GM06990 (cell line): ENCODE data around the gene DDX19B.
"Not testable (repeated sequence)": the region's sequence is repeated elsewhere in the genome, so short reads cannot be mapped to it uniquely, and the experiment has no call there.

Experiments used
- DNase-seq: peaks from one replicate; pipeline ENCODE4 v3.0.0-alpha.2; 2011; ENCODE audit not compliant: insufficient read length; ENCODE audit errors: extremely low read depth
- H3K27me3 ChIP-seq: replicated peaks from 2 replicates; pipeline ENCODE4 v1.6.0; 2011; ENCODE audit warnings: low read length; ENCODE audit not compliant: control insufficient read depth, insufficient read depth
- H3K36me3 ChIP-seq: 2 replicates; pipeline ENCODE4 v1.5.1; 2011; ENCODE audit warnings: low read length; ENCODE audit not compliant: control insufficient read depth, insufficient read depth
- H3K4me3 ChIP-seq: replicated peaks from 2 replicates; pipeline ENCODE4 v1.5.1; 2011; ENCODE audit warnings: low read depth, mild to moderate bottlenecking, control low read depth, low read length
- CTCF ChIP-seq: IDR thresholded peaks from 2 replicates; pipeline ENCODE4 v1.5.1; 2011; ENCODE audit warnings: low read length, control low read depth, mild to moderate bottlenecking, inconsistent platforms; ENCODE audit not compliant: insufficient read depth, poor library complexity, severe bottlenecking

The DDX19B gene

GRCh38 chr16:70298988-70299938, at the start of gene DDX19B:
TSS of gene DDX19B (plus strand) at chr16:70299186. CDS start at chr16:70299298, 112 bp downstream.
- no peaks in the 10 kb centered on the region for H3K36me3 ChIP-seq
- TF ChIP-seq CTCF, result no peak
- peak; percentile 78 for DNase-seq
- no peaks in the 10 kb centered on the region for H3K27me3 ChIP-seq
- H3K4me3 ChIP-seq, result peak within 1 kb of the TSS; percentile 100

- H3K4me3 ChIP-seq, result peak overlapping the region; percentile 61
- not testable (repeated sequence) for DNase-seq, H3K27me3 ChIP-seq
- H3K36me3 ChIP-seq, result peaks cover 26% of the 10 kb centered on the region
These were observed 49.3 kb upstream of the DDX19B start for GRCh38 chr16:70249697-70250096.

- Histone ChIP-seq H3K36me3 (peaks cover 34% of the 10 kb centered on the region), H3K4me3 (peak overlapping the region; percentile 74), H3K27me3 (no peaks in the 10 kb centered on the region)
- no peak for TF ChIP-seq CTCF
- DNase-seq, result peak; percentile 69
These were observed 48.0 kb upstream of the DDX19B start for GRCh38 chr16:70250748-70251628.

- DNase-seq, result peak; percentile 91
- TF ChIP-seq CTCF, result peak; percentile 93
- peaks cover 36% of the 10 kb centered on the region for H3K36me3 ChIP-seq
- no peaks in the 10 kb centered on the region for H3K27me3 ChIP-seq
- H3K4me3 ChIP-seq, result peak within 1 kb of the TSS; percentile 74
These were observed 47.2 kb upstream of the DDX19B start, which contains the start of gene EXOSC6 for GRCh38 chr16:70251629-70252354. TSS of gene EXOSC6 (minus strand) at chr16:70251940. CDS start at chr16:70251900, 40 bp downstream.

GRCh38 chr16:70252355-70252988, 46.5 kb upstream of the DDX19B start:
- H3K36me3 ChIP-seq, result peaks cover 40% of the 10 kb centered on the region
- no peak for DNase-seq
- no peaks in the 10 kb centered on the region for H3K27me3 ChIP-seq
- peak; percentile 51 for TF ChIP-seq CTCF
- no peak overlapping the region for H3K4me3 ChIP-seq
